HG03432 (cell line): ENCODE measurements around the gene GAS7.
"Not testable (repeated sequence)": the region's sequence is repeated elsewhere in the genome, so short reads cannot be mapped to it uniquely, and the experiment has no call there.

Source experiments
- ATAC-seq: cut with Tn5 transposase; IDR thresholded peaks from one replicate; pipeline ENCODE4 v1.9.1; 2021; ENCODE audit warnings: mild to moderate bottlenecking, moderate library complexity; ENCODE audit not compliant: unreplicated experiment

Gene GAS7

GRCh38 chr17:10081571-10082169 lies 116.7 kb downstream of the GAS7 start:
- ATAC-seq = no peak

- no peak for ATAC-seq
These were observed 120.7 kb downstream of the GAS7 start for GRCh38 chr17:10077561-10078299.

GRCh38 chr17:10075919-10076318 lies 122.5 kb downstream of the GAS7 start:
- ATAC-seq = no peak

GRCh38 chr17:10073941-10074340 lies 124.5 kb downstream of the GAS7 start:
- ATAC-seq = no peak

GRCh38 chr17:10072556-10073425 lies 125.6 kb downstream of the GAS7 start:
- ATAC-seq = no peak

GRCh38 chr17:10072086-10072485 lies 126.3 kb downstream of the GAS7 start:
- no peak for ATAC-seq

- no peak for ATAC-seq
These were observed 127.3 kb downstream of the GAS7 start for GRCh38 chr17:10071141-10071540.

GRCh38 chr17:10070690-10071089 lies 127.7 kb downstream of the GAS7 start:
- ATAC-seq = no peak

GRCh38 chr17:10069301-10069700 lies 129.1 kb downstream of the GAS7 start:
- no peak for ATAC-seq

- no peak for ATAC-seq
These were observed 130.8 kb downstream of the GAS7 start for GRCh38 chr17:10067446-10068143.

- ATAC-seq = no peak
These were observed 133.9 kb downstream of the GAS7 start for GRCh38 chr17:10064536-10064935.

GRCh38 chr17:10063730-10064241 lies 134.6 kb downstream of the GAS7 start:
- ATAC-seq = no peak

- ATAC-seq = peak; percentile 23
These were observed 135.6 kb downstream of the GAS7 start for GRCh38 chr17:10062691-10063385.

- ATAC-seq = no peak
These were observed 137.1 kb downstream of the GAS7 start for GRCh38 chr17:10061111-10061845.

GRCh38 chr17:10060526-10060925 lies 137.9 kb downstream of the GAS7 start:
- no peak for ATAC-seq

GRCh38 chr17:10059684-10060211 lies 138.7 kb downstream of the GAS7 start:
- peak; percentile 81 for ATAC-seq

GRCh38 chr17:10058921-10059683 lies 139.3 kb downstream of the GAS7 start:
- ATAC-seq = peak; percentile 4

GRCh38 chr17:10057466-10057865 lies 140.9 kb downstream of the GAS7 start:
- not testable (repeated sequence) for ATAC-seq
